AG04449 (cell line): ENCODE results near the gene FAM168B.
"Not testable (repeated sequence)": the region's sequence is repeated elsewhere in the genome, so short reads cannot be mapped to it uniquely, and the experiment has no call there.

ENCODE experiments used
- CTCF ChIA-PET: fragments of 350-600 bp; formaldehyde crosslinking; extraction: SDS; loops from one replicate; lab custom pipeline; 2021; ENCODE audit warnings: antibody characterized with exemption; lab: Yijun Ruan, JAX
- POLR2A ChIA-PET: fragments of 400-600, 350-600 bp; formaldehyde crosslinking; extraction: SDS; loops from one replicate; lab custom pipeline; 2020; ENCODE audit warnings: antibody characterized with exemption, inconsistent platforms; lab: Yijun Ruan, JAX
- DNase-seq: peaks from one replicate; pipeline ENCODE4 v3.0.0-alpha.2; 2010; ENCODE audit warnings: low read depth, low spot score
- H3K4me3 ChIP-seq: 2 replicates; pipeline ENCODE4 v1.5.1; 2011; ENCODE audit warnings: low read depth, mild to moderate bottlenecking, control low read depth, low read length
- TF ChIP-seq, protein P1 (sequence below): IDR thresholded peaks from one replicate; pipeline ENCODE4 v1.5.1; 2011; ENCODE audit warnings: mild to moderate bottlenecking, moderate library complexity, low read length, control low read depth, inconsistent platforms; ENCODE audit not compliant: insufficient read depth; ENCODE audit errors: missing control alignments

FAM168B gene

DNA sequence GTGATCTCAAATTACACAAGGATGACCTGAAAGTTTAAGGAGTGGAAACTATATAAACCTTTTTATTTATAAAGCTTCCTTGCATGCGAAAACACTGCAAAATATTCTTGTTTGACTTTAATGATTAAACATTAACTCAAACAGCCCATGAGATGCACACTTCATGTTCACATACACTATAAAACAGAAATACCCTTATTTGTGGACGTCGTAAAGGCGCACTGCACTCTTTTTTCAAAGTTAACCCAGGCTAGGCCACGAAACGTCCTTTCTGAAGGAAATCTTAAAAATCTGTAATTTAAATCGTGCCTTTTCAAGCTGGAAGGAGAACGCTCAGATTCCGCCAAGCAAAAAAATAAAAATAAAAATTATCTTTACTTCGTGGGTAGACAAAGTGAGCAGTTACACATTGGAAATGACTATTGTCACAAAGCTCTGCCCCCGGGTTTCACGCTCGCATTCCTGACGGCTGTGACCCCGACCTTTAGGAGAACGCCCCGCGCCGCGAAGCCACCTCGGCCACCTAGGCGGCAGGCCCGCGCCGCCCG is 728 bp downstream of the FAM168B start:
- TF ChIP-seq, protein P1, sequence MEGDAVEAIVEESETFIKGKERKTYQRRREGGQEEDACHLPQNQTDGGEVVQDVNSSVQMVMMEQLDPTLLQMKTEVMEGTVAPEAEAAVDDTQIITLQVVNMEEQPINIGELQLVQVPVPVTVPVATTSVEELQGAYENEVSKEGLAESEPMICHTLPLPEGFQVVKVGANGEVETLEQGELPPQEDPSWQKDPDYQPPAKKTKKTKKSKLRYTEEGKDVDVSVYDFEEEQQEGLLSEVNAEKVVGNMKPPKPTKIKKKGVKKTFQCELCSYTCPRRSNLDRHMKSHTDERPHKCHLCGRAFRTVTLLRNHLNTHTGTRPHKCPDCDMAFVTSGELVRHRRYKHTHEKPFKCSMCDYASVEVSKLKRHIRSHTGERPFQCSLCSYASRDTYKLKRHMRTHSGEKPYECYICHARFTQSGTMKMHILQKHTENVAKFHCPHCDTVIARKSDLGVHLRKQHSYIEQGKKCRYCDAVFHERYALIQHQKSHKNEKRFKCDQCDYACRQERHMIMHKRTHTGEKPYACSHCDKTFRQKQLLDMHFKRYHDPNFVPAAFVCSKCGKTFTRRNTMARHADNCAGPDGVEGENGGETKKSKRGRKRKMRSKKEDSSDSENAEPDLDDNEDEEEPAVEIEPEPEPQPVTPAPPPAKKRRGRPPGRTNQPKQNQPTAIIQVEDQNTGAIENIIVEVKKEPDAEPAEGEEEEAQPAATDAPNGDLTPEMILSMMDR: no peak
- no peak for DNase-seq
- CTCF ChIA-PET: interaction anchor here (0.8 to 6.6 kb wide), 3 partner anchors 11 to 41 kb away, joined by 3 to 32 read pairs (median 4); partner anchors contain the start of gene PLEKHB2

DNA sequence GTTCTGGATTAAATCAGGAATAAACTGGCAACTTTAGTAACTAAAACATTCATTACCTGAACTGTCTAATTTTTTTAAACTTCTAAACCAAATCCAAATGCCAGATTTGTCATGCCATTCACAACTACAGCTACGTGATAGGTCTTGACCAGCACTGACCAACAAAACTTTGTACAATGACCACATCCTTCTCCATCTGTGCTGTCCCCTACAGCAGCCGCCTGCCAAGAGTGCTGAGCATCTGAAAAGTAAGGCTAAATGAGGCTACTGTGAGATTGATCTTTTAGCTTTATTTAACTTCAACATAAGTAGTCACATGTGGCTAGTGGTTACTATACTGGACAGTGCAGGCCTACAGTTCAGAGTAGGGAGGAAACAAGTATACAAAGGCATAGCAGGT is 7.6 kb downstream of the FAM168B start:
- no peak overlapping the region for H3K4me3 ChIP-seq
- no peak for DNase-seq
- ChIA-PET POLR2A (no interaction called here), CTCF (interaction anchor here (0.6 kb wide), 1 partner anchor 8 kb away, joined by 3 read pairs; the partner anchor contains the start of gene FAM168B)
- TF ChIP-seq, protein P1: no peak

More for the DNA sequence above, 728 bp downstream of the FAM168B start:
- POLR2A ChIA-PET: interaction anchor here (0.6 to 1.3 kb wide), 2 partner anchors 11 to 75 kb away, joined by 3 read pairs; no protein-coding TSS in a partner anchor
- peak overlapping the region; percentile 80 for H3K4me3 ChIP-seq

- ChIA-PET POLR2A (no interaction called here), CTCF (no interaction called here)
- TF ChIP-seq, protein P1: no peak
Observed at GRCh38 chr2:131081190-131081589, 12.1 kb downstream of the FAM168B start.

DNA sequence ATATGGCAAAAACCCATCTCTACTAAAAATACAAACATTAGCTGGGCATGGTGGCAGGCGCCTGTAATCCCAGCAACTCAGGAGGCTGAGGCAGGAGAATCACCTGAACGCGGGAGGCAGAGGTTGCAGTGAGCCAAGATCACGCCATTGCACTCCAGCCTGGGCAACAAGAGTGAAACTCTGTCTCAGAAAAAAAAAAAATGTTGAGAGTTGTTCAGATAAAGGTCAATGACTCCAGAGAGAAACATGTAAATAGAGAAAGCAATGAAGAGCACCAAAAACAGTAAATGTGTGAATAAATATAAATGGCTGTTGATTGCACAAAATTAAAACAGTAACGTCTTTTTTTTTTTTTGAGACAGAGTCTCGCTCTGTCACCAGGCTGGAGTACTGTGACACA is 13.3 kb downstream of the FAM168B start:
- POLR2A ChIA-PET, DNase-seq, H3K4me3 ChIP-seq, CTCF ChIA-PET: not testable (repeated sequence)

More at GRCh38 chr2:131081190-131081589, 12.1 kb downstream of the FAM168B start:
- H3K4me3 ChIP-seq: no peak overlapping the region
- DNase-seq: no peak

DNA sequence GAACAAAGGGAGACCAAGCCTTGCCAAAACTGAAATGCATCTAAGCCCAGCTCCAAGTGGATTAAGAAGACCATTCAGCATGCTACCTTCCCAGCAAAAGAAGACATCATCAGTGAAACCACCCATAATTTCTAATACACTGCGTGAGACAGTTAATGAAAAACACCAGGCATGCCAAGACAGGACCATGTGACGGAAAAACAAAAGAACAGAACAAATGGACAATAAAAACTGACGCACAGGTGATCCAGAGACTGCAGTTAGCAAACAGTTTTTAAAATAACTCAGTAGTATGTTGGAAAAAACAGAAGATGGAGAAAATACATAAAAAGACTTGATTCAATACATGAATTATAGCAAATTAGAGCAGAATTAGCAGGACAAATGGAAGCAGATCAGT is 15.3 kb downstream of the FAM168B start:
- ChIA-PET CTCF (no interaction called here), POLR2A (no interaction called here)
- no peak for DNase-seq
- TF ChIP-seq, protein P1: no peak
- H3K4me3 ChIP-seq: no peak overlapping the region

DNA sequence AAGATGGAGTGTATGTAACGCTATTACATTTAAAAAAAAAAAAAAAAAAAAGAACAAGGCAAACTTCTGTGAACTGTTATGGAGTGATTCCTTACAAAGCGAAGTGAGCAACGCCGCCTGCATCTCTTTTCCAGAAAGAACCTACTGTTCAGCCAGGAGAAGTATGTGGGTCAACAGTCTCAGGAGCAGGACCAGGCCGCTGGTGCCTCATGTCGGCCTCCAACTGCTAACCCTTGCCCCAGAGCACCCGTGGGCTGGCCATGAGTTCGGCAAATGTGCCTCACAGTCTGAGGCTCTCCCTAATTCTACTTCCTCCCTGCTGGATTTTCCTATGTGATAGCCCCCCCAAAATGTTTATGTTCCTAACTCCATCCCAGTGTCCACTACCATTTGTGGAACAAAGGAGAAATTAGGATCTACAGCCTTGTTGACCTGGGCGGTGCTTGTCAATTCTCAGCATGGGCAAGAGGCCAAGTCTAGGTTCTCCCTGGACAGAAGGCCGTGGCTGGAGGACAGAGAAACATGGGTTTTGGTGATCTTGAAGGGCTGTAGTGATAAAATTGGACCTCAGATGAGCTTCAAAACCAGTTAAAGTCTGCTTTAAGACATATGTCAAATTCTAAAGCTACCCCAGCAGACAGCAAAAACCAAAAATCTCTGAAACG is 15.9 kb downstream of the FAM168B start:
- ChIA-PET POLR2A (no interaction called here), CTCF (no interaction called here)

More for the DNA sequence above, 15.9 kb downstream of the FAM168B start:
- TF ChIP-seq, protein P1: no peak
- H3K4me3 ChIP-seq: no peak overlapping the region
- no peak for DNase-seq
